BE2C (cell line): ENCODE results near the gene TYW5.
"Not testable (repeated sequence)": the region's sequence is repeated elsewhere in the genome, so short reads cannot be mapped to it uniquely, and the experiment has no call there.

Experiments
- DNase-seq: peaks from one replicate; pipeline ENCODE4 v3.0.0-alpha.2; 2020
- H3K27me3 ChIP-seq: fragments of 250-450 bp; sonication (Bioruptor Pico); 2 replicates; pipeline ENCODE4 v1.5.1; 2020; ENCODE audit warnings: mild to moderate bottlenecking
- H3K36me3 ChIP-seq: fragments of 250-450 bp; sonication (Bioruptor Pico); 2 replicates; pipeline ENCODE4 v1.5.1; 2020; ENCODE audit warnings: mild to moderate bottlenecking
- H3K4me1 ChIP-seq: fragments of 250-450 bp; sonication (Bioruptor Pico); 2 replicates; pipeline ENCODE4 v1.5.1; 2020
- H3K4me3 ChIP-seq: 2 replicates; pipeline ENCODE4 v1.5.1; 2011; ENCODE audit warnings: low read depth, low read length
- H3K9me3 ChIP-seq: fragments of 250-450 bp; sonication (Bioruptor Pico); 2 replicates; pipeline ENCODE4 v1.5.1; 2020
- TF ChIP-seq, protein P1 (sequence below): IDR thresholded peaks from 2 replicates; pipeline ENCODE4 v1.5.1; 2012; ENCODE audit warnings: mild to moderate bottlenecking, low read depth, low read length

TYW5 gene

DNA sequence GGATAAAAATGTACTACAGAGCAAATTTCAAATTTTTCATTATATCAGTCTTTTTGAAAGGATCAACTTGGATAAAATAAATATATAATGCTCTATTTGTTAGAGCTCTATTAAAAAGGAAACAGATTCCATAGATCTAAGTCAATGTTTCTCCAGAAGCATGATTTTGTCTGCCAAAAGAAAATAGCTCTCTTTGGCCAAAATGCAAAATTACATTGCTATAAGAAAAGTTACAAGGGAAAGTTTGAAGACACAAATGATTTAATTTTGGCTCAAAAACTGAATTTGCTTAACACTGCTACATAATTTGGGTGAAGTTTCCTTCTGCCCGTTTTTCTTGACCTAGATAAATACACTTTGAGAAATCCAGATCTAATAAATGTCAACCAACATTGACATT, 28.5 kb downstream of the TYW5 start:
- Histone ChIP-seq H3K27me3 (no peaks in the 10 kb centered on the region), H3K36me3 (peaks cover 36% of the 10 kb centered on the region), H3K4me3 (no peak overlapping the region), H3K9me3 (no peaks in the 10 kb centered on the region), H3K4me1 (peaks cover 7% of the 10 kb centered on the region)
- no peak for DNase-seq
- TF ChIP-seq, protein P1, sequence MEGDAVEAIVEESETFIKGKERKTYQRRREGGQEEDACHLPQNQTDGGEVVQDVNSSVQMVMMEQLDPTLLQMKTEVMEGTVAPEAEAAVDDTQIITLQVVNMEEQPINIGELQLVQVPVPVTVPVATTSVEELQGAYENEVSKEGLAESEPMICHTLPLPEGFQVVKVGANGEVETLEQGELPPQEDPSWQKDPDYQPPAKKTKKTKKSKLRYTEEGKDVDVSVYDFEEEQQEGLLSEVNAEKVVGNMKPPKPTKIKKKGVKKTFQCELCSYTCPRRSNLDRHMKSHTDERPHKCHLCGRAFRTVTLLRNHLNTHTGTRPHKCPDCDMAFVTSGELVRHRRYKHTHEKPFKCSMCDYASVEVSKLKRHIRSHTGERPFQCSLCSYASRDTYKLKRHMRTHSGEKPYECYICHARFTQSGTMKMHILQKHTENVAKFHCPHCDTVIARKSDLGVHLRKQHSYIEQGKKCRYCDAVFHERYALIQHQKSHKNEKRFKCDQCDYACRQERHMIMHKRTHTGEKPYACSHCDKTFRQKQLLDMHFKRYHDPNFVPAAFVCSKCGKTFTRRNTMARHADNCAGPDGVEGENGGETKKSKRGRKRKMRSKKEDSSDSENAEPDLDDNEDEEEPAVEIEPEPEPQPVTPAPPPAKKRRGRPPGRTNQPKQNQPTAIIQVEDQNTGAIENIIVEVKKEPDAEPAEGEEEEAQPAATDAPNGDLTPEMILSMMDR, result no peak

DNA sequence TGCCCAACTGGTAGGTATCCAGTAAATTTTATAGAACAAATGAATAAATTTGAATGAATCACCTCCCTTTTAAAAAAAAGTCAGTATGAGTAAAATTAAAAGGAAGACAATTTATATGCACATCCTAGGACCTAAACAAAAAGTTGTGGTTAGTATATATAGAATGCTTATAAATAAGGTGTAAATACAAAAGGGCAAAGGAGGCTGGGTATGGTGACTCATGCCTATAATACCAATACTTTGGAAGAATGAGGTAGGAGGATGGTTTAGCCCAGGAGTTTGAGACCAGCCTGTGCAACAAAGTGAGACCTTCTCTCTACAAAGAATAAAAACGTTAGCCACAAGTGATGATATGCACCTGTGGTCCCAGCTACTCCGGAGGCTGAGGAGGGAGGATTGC, 31.4 kb downstream of the TYW5 start:
- TF ChIP-seq, protein P1, result no peak
- Histone ChIP-seq H3K36me3 (peaks cover 29% of the 10 kb centered on the region), H3K27me3 (no peaks in the 10 kb centered on the region), H3K9me3 (no peaks in the 10 kb centered on the region), H3K4me1 (peaks cover 7% of the 10 kb centered on the region), H3K4me3 (no peak overlapping the region)
- no peak for DNase-seq

DNA sequence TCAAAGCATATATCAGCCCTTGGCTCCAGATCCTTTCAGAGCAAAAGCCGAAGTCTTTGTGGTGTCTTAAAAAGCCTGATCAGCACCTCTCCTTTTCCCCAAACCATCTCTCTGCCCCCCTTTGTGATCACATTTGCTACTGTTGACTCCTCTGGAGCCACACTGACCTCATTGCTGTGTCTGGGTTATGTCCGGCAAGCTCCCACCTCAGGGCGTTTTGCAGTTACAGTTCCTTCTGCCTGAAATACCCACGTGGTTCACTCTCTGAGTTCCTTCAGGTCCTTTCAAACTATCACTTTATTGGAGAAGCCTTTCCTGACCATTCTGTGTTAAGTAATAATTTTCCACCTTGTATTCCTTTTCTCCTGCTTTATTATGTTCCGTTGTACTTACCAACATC, 32.4 kb downstream of the TYW5 start:
- H3K36me3 ChIP-seq, result peaks cover 38% of the 10 kb centered on the region
- no peaks in the 10 kb centered on the region for H3K27me3 ChIP-seq
- no peaks in the 10 kb centered on the region for H3K9me3 ChIP-seq
- no peak overlapping the region for H3K4me3 ChIP-seq
- H3K4me1 ChIP-seq, result peaks cover 7% of the 10 kb centered on the region
- peak; percentile 37 for DNase-seq
- TF ChIP-seq, protein P1, result no peak

DNA sequence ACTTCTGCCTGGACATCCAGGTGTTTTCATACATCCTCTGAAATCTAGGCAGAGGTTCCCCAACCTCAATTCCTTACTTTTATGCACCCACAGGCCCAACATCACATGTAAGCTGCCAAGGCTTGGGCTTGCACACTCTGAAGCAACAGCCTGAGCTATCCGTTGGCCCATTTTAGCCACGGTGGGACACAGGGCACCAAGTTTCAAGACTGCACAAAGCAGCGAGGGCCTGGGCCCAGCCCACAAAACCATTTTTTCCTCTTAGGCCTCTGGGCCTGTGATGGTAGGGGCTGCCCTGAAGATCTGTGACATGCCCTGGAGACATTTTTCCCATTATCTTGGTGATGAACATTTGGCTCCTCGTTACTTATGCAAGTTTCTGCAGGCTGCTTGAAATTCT, 38.3 kb downstream of the TYW5 start:
- DNase-seq, result no peak
- peaks cover 39% of the 10 kb centered on the region for H3K36me3 ChIP-seq
- H3K9me3 ChIP-seq, result no peaks in the 10 kb centered on the region
- H3K4me1 ChIP-seq, result no peaks in the 10 kb centered on the region
- H3K27me3 ChIP-seq, result no peaks in the 10 kb centered on the region
- TF ChIP-seq, protein P1, result no peak
- H3K4me3 ChIP-seq, result no peak overlapping the region

DNA sequence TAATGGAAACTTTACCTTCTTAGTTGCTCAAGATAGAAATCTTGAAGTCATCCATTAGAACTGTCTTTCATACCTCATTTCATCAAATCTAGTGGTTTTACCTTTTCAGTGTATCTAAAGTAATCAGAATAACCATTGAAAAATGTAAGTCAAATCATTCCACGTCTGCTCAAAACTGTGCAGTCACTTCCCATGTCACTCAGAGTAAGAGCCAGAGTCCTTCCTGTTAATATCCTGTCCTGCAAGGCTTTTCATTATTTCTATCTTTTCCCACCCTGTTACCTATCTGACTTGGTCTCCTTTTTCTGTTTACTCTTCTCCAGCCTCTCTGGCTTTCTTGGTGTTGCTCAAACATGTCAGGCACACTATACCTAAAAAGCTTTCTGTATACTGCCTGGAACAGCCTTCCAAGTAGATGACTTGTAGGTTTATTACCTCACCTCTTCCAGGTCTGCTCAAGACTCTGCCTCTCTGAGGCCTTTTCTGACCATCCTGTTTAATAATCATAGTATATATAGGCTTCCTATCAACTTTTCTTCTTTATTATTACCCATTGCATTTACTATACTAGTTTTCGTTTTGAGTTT, 40.8 kb downstream of the TYW5 start:
- no peaks in the 10 kb centered on the region for H3K27me3 ChIP-seq
- peaks cover 33% of the 10 kb centered on the region for H3K36me3 ChIP-seq
- TF ChIP-seq, protein P1, result no peak
- no peak overlapping the region for H3K4me3 ChIP-seq
- H3K9me3 ChIP-seq, result no peaks in the 10 kb centered on the region
- no peaks in the 10 kb centered on the region for H3K4me1 ChIP-seq
- no peak for DNase-seq

DNA sequence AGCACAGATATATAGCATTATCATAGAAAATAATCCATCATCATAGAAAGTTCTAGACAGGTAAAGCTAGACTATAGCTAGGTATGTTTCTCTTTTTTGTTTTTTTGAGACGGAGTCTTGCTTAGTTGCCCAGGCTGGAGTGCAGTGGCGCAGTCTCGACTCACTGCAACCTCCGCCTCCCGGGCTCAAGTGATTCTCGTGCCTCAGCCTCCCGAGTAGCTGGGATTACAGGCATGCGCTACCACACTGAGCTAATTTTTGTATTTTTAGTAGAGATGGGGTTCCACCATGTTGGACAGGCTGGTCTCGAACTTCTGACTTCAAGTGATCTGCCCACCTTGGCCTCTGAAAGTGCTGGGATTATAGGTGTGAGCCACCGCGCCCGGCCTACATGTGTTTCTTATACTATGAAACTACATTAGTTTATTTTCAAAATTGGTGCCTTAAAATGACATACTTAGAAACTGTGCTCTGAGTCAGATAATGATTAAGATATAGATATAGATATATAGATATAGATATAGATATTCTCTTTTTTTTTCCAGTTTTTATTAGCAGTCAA, 42.7 kb downstream of the TYW5 start:
- not testable (repeated sequence) for H3K27me3 ChIP-seq, DNase-seq, H3K9me3 ChIP-seq, H3K4me1 ChIP-seq
- Histone ChIP-seq H3K36me3 (peaks cover 17% of the 10 kb centered on the region), H3K4me3 (peak overlapping the region; percentile 78)

DNA sequence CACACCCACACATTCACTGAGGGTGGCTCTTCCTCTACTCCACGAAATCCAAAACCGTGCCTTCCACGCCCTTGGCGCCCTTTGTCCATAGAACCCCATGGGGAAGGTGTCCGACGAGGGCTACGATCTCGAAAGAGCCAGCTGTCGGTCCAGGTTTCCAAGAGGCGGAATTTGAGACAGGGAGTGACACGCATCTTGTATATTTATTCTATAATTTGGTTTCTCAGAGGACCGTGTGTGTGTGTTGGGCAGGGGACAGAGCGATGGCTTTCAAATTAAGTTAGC, 43.5 kb downstream of the TYW5 start:
- Histone ChIP-seq H3K27me3 (no peaks in the 10 kb centered on the region), H3K9me3 (no peaks in the 10 kb centered on the region), H3K36me3 (peaks cover 8% of the 10 kb centered on the region), H3K4me3 (peak overlapping the region; percentile 78), H3K4me1 (no peaks in the 10 kb centered on the region)
- DNase-seq, result no peak
- TF ChIP-seq, protein P1, result no peak
